SU-DHL-6 (cell line): ENCODE data around the gene ZNF622.

Experiments used
- H2AFZ ChIP-seq: fragments of 200-600 bp; sonication (generic); 2 replicates; pipeline ENCODE4 v1.6.1; 2014; ENCODE audit warnings: low read depth, mild to moderate bottlenecking, moderate library complexity, mixed read lengths, antibody characterized with exemption, low read length; ENCODE audit not compliant: severe bottlenecking
- H3F3A ChIP-seq: fragments of 200-600 bp; shearing (Covaris generic); 2 replicates; pipeline ENCODE4 v1.6.0; 2016; ENCODE audit warnings: antibody characterized with exemption, mild to moderate bottlenecking; ENCODE audit not compliant: insufficient read depth
- H3K27ac ChIP-seq: fragments of 200-600 bp; sonication (generic); 2 replicates; pipeline ENCODE4 v1.5.1; 2016; ENCODE audit warnings: low read depth, mild to moderate bottlenecking, low read length, moderate library complexity, mixed read lengths
- H3K27me3 ChIP-seq: fragments of 200-600 bp; sonication (generic), shearing (Covaris generic); 2 replicates; pipeline ENCODE4 v1.6.0; 2014; ENCODE audit warnings: mild to moderate bottlenecking, low read length
- H3K36me3 ChIP-seq: fragments of 200-600 bp; sonication (generic); 2 replicates; pipeline ENCODE4 v1.6.1; 2014; ENCODE audit warnings: mild to moderate bottlenecking, low read length, mixed read lengths
- H3K4me2 ChIP-seq: fragments of 300-600, 200-600 bp; shearing (Covaris generic), sonication (generic); 2 replicates; pipeline ENCODE4 v1.6.0; 2014; ENCODE audit warnings: low read length, low read depth, mild to moderate bottlenecking; ENCODE audit not compliant: poor library complexity, severe bottlenecking
- H3K4me3 ChIP-seq: fragments of 200-600 bp; sonication (generic); 2 replicates; pipeline ENCODE4 v1.5.1; 2014; ENCODE audit warnings: antibody characterized with exemption, low read length, mild to moderate bottlenecking, mixed read lengths; ENCODE audit not compliant: insufficient read depth, poor library complexity, severe bottlenecking
- H3K79me2 ChIP-seq: fragments of 200-600 bp; sonication (generic); 2 replicates; pipeline ENCODE4 v1.6.1; 2014; ENCODE audit warnings: mild to moderate bottlenecking, low read length, moderate library complexity; ENCODE audit not compliant: insufficient read depth
- H3K9ac ChIP-seq: fragments of 200-600 bp; sonication (generic); 2 replicates; pipeline ENCODE4 v1.7.0; 2014; ENCODE audit warnings: mild to moderate bottlenecking, low read length
- H3K9me2 ChIP-seq: fragments of 200-600 bp; sonication (generic); replicated peaks from 2 replicates; pipeline ENCODE4 v1.6.1; 2014; ENCODE audit warnings: low read length; ENCODE audit not compliant: insufficient read depth
- H3K9me3 ChIP-seq: fragments of 200-600 bp; sonication (generic); 2 replicates; pipeline ENCODE4 v1.6.1; 2014; ENCODE audit warnings: low read length, mixed read lengths; ENCODE audit not compliant: insufficient read depth
- H4K20me1 ChIP-seq: fragments of 200-600 bp; sonication (generic); 2 replicates; pipeline ENCODE4 v1.6.1; 2014; ENCODE audit warnings: low read depth, mild to moderate bottlenecking, antibody characterized with exemption, low read length, moderate library complexity, mixed read lengths
- CTCF ChIP-seq: fragments of 200-600 bp; sonication (generic); IDR thresholded peaks from one replicate; pipeline ENCODE4 v1.5.1; 2017; ENCODE audit warnings: antibody characterized with exemption, mild to moderate bottlenecking, low read length, moderate library complexity; ENCODE audit not compliant: insufficient read depth, poor library complexity, severe bottlenecking
- EZH2phosphoT487 ChIP-seq: fragments of 200-600 bp; sonication (generic), shearing (Covaris generic); conservative IDR thresholded peaks from 2 replicates; pipeline ENCODE4 v1.6.1; 2018; ENCODE audit warnings: mild to moderate bottlenecking, antibody characterized with exemption, low read length, moderate library complexity, mixed read lengths

ZNF622 gene

GRCh38 chr5:16461026-16461425, 4.6 kb downstream of the ZNF622 start:
- Histone ChIP-seq H3K9me2 (no peaks in the 10 kb centered on the region), H3K36me3 (peaks cover 41% of the 10 kb centered on the region; the same call in 1 of the 2 replicates), H3F3A (0 out of 2 replicates have a peak, but pooled peaks cover 7% of the 10 kb centered on the region), H3K9ac (no peak overlapping the region), H3K4me3 (no peak overlapping the region), H3K27ac (no peak overlapping the region), H3K79me2 (peaks cover 66% of the 10 kb centered on the region), H3K4me2 (peak overlapping the region; percentile 15), H3K9me3 (no peaks in the 10 kb centered on the region), H4K20me1 (peaks cover 18% of the 10 kb centered on the region), H3K27me3 (no peaks in the 10 kb centered on the region), H2AFZ (no peak overlapping the region)
- no peak for TF ChIP-seq EZH2phosphoT487
- TF ChIP-seq CTCF, result no peak

- no peak overlapping the region for H3K4me2 ChIP-seq
- H3K9ac ChIP-seq, result no peak overlapping the region
- H2AFZ ChIP-seq, result no peak overlapping the region
- H3K27ac ChIP-seq, result no peak overlapping the region
- no peaks in the 10 kb centered on the region for H3K9me3 ChIP-seq
- H3K27me3 ChIP-seq, result no peaks in the 10 kb centered on the region
- TF ChIP-seq CTCF, result no peak
- no peak for TF ChIP-seq EZH2phosphoT487
- H3F3A ChIP-seq, result 0 out of 2 replicates have a peak, but pooled peaks cover 7% of the 10 kb centered on the region
- no peak overlapping the region for H3K4me3 ChIP-seq
- no peaks in the 10 kb centered on the region for H3K9me2 ChIP-seq
- H3K36me3 ChIP-seq, result peaks cover 50% of the 10 kb centered on the region; the same call in 1 of the 2 replicates
- peaks cover 69% of the 10 kb centered on the region for H3K79me2 ChIP-seq
- peaks cover 30% of the 10 kb centered on the region for H4K20me1 ChIP-seq
These were observed 6.1 kb downstream of the ZNF622 start for GRCh38 chr5:16459451-16459850.

- H3F3A ChIP-seq, result 0 out of 2 replicates have a peak, but pooled peaks cover 7% of the 10 kb centered on the region
- H3K36me3 ChIP-seq, result peaks cover 52% of the 10 kb centered on the region; the same call in 1 of the 2 replicates
- no peaks in the 10 kb centered on the region for H3K9me3 ChIP-seq
- H3K9ac ChIP-seq, result no peak overlapping the region
- H3K4me2 ChIP-seq, result no peak overlapping the region
- H3K27ac ChIP-seq, result no peak overlapping the region
- TF ChIP-seq CTCF (no peak), EZH2phosphoT487 (no peak)
- peaks cover 19% of the 10 kb centered on the region; the same call in 1 of the 2 replicates for H4K20me1 ChIP-seq
- H3K9me2 ChIP-seq, result no peaks in the 10 kb centered on the region
- peaks cover 60% of the 10 kb centered on the region for H3K79me2 ChIP-seq
- no peaks in the 10 kb centered on the region for H3K27me3 ChIP-seq
- no peak overlapping the region for H2AFZ ChIP-seq
- H3K4me3 ChIP-seq, result no peak overlapping the region
These were observed 7.7 kb downstream of the ZNF622 start for GRCh38 chr5:16457853-16458252.
